Ishikawa (cell line): Measurements from ENCODE around the gene DLEC1.

Source experiments
- CEBPB ChIP-seq: IDR thresholded peaks from 2 replicates; pipeline ENCODE4 v1.6.1; 2012
- CREB1 ChIP-seq: IDR thresholded peaks from 2 replicates; pipeline ENCODE4 v1.6.1; 2012; ENCODE audit warnings: low read depth
- EGR1 ChIP-seq: IDR thresholded peaks from 2 replicates; pipeline ENCODE4 v1.6.1; 2012
- EP300 ChIP-seq: IDR thresholded peaks from 2 replicates; pipeline ENCODE4 v1.6.1; 2012; ENCODE audit warnings: borderline replicate concordance
- FOXM1 ChIP-seq: IDR thresholded peaks from 2 replicates; pipeline ENCODE4 v1.6.1; 2012; ENCODE audit warnings: low read depth, borderline replicate concordance
- NFIC ChIP-seq: IDR thresholded peaks from 2 replicates; pipeline ENCODE4 v1.6.1; 2012
- REST ChIP-seq: IDR thresholded peaks from 2 replicates; pipeline ENCODE4 v1.6.1; 2012; ENCODE audit warnings: low read depth, mild to moderate bottlenecking
- TAF1 ChIP-seq: IDR thresholded peaks from 2 replicates; pipeline ENCODE4 v1.6.1; 2012; ENCODE audit warnings: low read depth, mild to moderate bottlenecking
- TCF12 ChIP-seq: IDR thresholded peaks from 2 replicates; pipeline ENCODE4 v1.6.1; 2012; ENCODE audit warnings: low read depth
- TEAD4 ChIP-seq: IDR thresholded peaks from 2 replicates; pipeline ENCODE4 v1.6.1; 2012
- YY1 ChIP-seq: IDR thresholded peaks from 2 replicates; pipeline ENCODE4 v1.6.1; 2012; ENCODE audit warnings: low read depth
- ZBTB7A ChIP-seq: IDR thresholded peaks from 2 replicates; pipeline ENCODE4 v1.6.1; 2012; ENCODE audit warnings: low read depth
- TF ChIP-seq, protein P1 (sequence below): IDR thresholded peaks from 2 replicates; pipeline ENCODE4 v1.6.1; 2012
- TF ChIP-seq, protein P2 (sequence below): IDR thresholded peaks from 2 replicates; pipeline ENCODE4 v1.6.1; 2012

The DLEC1 gene

DNA sequence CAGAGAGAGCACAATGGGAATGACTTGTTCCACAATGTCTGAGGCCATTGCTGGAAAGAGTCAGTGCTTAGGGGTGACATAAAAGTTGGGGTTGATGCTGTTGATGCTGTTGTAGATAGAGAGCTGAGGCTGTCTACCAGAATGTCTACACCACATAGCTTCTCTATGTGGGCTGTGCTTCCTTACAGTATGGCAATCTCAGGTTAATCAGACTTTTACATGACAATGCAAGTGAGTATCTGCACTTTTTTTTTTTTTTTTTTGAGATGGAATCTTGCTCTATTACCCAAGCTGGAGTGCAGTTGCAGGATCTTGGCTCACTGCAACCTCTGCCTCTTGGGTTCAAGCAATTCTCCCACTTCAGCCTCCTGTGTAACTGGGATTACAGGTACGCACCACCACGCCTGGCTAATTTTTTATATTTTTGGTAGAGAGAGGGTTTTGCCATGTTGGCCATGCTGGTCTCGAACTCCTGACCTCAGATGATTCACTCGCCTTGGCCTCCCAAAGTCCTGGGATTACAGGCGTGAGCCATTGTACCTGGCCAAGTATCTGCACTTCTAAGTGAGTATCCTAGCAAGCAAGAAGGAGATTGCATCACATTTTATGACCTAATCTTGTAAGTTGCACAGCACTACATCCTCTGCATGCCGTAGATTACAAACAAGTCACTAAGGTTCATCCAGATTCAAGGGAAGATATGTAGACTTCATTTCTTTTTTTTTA is 28.7 kb downstream of the DLEC1 start:
- TF ChIP-seq, protein P1, sequence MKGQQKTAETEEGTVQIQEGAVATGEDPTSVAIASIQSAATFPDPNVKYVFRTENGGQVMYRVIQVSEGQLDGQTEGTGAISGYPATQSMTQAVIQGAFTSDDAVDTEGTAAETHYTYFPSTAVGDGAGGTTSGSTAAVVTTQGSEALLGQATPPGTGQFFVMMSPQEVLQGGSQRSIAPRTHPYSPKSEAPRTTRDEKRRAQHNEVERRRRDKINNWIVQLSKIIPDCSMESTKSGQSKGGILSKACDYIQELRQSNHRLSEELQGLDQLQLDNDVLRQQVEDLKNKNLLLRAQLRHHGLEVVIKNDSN, result no peak
- TF ChIP-seq REST (no peak), NFIC (no peak), EGR1 (no peak), TAF1 (no peak), FOXM1 (no peak), ZBTB7A (no peak), EP300 (no peak), YY1 (no peak), CEBPB (no peak), TCF12 (no peak), CREB1 (no peak)
- TF ChIP-seq, protein P2, sequence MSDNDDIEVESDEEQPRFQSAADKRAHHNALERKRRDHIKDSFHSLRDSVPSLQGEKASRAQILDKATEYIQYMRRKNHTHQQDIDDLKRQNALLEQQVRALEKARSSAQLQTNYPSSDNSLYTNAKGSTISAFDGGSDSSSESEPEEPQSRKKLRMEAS, result no peak

GRCh38 chr3:38070013-38070412 is 31.0 kb downstream of the DLEC1 start:
- TF ChIP-seq, protein P1, result no peak

GRCh38 chr3:38083871-38084333 is 44.9 kb downstream of the DLEC1 start:
- TF ChIP-seq TEAD4, result no peak
- TF ChIP-seq CEBPB, result no peak
- no peak for TF ChIP-seq NFIC
- TF ChIP-seq EGR1, result no peak
- TF ChIP-seq ZBTB7A, result no peak
- no peak for TF ChIP-seq YY1
- no peak for TF ChIP-seq FOXM1

DNA sequence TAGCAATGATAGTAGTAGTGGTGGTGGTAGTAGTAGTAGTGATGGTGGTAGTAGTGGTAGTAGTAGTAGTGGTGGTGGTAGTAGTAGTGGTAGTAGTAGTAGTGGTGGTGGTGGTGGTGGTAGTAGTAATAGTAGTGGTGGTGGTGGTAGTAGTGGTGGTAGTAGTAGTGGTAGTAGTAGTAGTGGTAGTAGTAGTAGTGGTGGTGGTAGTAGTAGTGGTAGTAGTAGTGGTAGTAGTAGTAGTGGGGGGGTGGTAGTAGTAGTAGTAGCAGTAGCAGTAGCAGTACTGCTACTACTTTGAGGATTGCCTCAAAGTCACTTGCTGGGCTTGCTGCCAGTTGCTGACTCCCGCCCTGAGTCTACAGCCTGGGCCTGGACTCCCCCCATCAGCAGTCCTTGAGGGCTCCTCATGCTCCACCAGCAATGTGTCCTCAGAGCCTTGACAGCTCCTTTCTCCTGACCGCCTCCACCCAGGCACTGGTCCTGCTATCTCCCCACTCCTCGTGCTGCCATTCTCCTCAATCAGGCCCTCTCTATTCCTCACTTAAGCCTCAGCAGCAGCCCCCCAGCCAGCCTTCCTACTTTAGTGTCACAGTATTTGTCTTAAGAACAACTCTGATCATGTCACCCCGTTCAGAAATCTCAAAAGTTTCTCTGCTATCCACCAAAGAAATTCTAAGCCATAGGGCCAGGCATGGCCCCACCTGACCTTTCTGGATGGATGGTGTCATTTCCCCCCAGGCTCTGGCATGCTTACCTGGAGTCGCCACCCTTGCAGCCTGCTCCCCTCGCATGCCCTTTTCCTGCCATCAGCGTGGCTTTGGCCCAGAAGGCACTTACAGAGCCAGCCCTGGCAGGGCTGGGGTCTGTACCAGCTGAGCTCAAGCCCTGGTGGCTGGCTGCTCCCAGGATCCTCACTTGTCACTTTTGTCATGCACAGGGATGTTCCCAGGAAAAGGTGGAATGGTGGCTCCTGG is 45.6 kb downstream of the DLEC1 start:
- TF ChIP-seq, protein P1, result no peak
- TF ChIP-seq EP300, result no peak
- TF ChIP-seq CREB1, result no peak
- no peak for TF ChIP-seq REST
- no peak for TF ChIP-seq EGR1

- no peak for TF ChIP-seq CREB1
These were observed 46.4 kb downstream of the DLEC1 start for GRCh38 chr3:38085311-38085942.

DNA sequence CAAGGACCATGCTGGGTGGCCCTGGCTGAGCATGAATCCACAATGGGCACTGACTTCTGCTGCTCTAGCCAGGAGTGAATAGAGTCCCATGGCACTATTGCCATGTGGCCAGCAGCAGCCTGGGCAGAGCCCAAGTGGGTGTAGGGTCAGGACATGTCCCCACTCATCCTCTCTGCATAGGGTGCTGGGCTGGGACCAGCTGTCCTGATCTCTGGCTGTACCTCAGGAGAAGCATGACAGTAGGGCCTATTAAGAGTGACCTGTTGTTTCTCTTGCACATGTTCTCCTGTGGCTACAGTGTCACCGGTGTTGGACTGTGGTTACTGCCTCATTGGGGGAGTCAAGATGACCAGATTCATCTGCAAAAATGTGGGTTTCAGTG is 46.9 kb downstream of the DLEC1 start:
- no peak for TF ChIP-seq EP300
